HG02763 (cell line): ENCODE results near the gene SLC6A1.

Experiments
- ATAC-seq: cut with Tn5 transposase; IDR thresholded peaks from one replicate; pipeline ENCODE4 v1.9.1; 2021; ENCODE audit warnings: mild to moderate bottlenecking, moderate library complexity; ENCODE audit not compliant: unreplicated experiment

The SLC6A1 gene

DNA sequence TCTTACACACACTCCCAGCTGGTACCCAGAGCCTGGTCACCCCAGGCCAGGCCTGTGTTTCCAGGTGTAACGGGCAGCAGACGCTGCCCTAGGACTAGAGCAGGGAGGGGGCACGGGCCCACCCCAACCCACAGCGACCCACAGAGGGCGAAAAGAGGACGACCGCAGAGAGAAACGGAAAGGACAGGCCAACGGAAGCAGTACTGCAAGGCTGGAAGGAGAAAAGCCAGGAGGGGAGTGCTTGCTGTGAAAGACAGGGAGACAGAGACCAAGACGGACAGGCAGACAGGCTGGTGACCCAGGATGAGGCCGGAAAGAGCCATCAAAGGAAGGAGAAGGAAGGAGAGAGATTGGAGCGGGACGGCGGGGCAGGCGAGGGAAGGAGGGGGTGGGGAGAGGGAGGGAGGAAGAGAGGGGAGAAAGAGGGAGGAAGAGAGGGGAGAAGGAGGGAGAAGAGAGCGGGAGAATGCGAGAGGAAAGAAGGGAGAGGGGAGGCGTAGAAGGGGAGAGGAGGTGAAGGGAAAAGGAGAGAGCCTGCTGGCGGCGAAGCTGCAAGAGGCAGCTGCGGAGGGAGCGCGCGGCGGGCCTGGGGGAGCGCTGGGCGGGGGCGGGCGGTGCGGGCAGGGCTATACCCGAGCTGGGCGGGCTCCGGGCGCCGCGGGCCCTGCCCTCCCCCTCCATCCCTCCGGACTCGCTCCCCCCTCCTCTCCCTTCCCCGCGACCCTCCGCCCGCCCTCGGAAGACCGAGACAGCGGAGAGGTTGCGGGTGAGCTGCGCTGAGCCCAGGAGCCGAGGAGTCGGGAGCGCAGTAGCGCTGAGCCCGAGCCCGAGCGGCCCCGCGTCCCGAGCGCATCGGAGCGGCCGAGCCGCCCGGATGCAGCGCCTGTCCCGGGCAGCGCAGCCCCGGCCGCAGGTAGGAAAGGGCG is at the start of gene SLC6A1:
TSS of gene SLC6A1 (plus strand) at position 732 of the 926 bp plus-strand sequence. CDS start 24,464 bp downstream, outside the sequence.
- ATAC-seq, result no peak

DNA sequence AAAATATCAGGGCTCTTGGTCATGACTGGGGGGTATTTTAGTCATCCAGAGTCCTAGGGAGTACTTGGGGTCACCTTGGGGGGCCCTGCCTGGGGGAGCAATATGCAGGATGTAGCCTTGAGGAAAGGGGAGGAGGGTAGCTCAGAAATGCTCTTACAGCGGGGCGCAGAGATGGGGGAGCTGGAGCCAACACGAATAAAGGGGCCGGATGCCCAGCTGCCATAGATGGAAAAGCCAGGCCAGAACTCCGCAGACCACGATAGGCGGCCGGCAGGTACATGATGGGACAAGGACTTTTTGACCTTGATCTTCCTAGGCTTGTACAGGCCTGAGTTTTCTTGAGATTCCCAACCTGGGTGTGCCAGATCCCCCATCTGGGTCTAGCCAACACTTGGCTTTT is 47.7 kb upstream of the SLC6A1 start:
- no peak for ATAC-seq

DNA sequence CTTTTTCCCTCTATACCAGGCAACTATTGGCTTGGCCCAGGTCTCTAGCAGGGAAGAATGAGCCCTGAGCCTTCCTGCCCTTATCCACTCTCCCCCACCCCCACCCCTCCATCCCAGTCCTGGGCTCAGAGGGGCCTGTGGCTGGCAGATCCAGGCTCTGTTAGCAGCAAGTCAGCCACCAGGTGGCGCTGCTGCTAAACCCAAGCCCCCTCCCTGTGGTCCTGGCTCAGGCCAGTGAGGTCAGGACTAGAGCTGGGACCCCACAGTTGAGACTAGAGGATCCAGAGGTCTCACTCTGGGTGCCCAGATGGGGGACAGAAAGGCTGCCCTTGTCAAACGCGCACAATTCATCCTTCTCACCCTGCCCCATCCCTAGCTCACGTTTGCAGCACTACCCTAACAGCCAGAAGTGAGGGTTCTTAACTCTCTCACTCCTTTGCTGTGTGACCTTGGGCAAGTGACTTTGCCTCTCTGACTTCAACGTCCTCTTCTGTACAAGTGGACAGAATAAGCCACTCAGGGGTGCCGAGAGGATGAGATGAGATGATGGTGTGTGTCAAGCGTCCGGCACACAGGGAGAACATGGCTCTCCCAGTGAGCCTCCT is 46.8 kb upstream of the SLC6A1 start:
- ATAC-seq, result peak; percentile 48

DNA sequence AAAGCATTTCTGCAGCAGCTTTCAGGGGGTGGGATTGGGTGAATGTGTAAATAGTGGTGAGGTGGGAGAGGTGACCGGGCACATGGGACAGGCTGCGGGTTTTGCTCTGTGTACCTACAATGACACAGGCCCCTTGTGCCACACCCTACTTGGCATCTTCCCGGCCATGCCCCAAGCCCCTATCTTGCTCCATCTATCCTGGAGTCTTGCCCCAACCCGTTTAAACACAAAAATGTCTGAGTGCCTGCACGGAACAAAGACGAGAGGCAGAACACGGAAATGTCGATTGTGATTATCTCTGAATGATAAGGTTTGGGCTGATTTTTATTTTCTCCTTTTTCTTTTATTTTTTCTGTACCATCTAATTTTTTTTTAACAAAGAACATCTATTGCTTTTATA is 46.0 kb upstream of the SLC6A1 start:
- no peak for ATAC-seq

DNA sequence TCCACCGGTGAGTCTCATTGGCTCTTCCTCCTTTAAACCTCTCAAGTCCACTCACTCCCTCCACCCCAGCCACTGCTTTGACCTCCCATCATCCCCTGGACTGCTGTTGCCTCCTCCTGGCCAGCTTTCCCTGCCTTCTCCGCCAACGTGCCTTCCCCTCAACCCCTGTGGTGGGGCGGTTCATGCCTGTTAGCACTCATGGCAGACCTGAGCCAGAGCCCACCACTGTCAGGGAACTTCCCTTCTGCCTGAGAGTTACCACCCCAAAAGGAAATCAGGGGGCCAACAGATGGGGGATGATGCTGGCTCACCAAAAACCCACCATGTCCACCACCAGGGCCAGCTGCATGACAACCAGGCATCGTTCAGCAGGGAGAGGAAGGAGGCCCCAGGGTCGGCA is 44.2 kb upstream of the SLC6A1 start:
- no peak for ATAC-seq

DNA sequence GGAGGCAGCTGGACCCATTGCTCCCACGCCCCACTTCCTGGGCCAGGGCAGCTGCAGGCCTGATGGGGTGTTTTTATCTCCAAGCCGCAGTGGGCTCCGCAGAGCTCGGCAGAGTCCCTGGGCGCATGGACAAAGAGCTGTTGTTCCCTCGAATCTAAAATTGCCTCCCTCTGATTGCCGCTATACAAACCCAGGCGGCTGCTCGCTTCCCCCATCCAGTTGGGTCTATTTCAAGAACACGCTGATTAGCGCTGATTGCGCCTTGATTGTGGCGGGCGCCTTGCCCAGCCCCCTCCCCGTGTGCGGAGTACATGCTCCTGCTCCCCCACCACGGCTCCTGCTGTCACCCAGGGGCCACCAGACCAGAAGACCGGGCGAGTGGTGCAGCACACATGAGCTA is 43.4 kb upstream of the SLC6A1 start:
- no peak for ATAC-seq

DNA sequence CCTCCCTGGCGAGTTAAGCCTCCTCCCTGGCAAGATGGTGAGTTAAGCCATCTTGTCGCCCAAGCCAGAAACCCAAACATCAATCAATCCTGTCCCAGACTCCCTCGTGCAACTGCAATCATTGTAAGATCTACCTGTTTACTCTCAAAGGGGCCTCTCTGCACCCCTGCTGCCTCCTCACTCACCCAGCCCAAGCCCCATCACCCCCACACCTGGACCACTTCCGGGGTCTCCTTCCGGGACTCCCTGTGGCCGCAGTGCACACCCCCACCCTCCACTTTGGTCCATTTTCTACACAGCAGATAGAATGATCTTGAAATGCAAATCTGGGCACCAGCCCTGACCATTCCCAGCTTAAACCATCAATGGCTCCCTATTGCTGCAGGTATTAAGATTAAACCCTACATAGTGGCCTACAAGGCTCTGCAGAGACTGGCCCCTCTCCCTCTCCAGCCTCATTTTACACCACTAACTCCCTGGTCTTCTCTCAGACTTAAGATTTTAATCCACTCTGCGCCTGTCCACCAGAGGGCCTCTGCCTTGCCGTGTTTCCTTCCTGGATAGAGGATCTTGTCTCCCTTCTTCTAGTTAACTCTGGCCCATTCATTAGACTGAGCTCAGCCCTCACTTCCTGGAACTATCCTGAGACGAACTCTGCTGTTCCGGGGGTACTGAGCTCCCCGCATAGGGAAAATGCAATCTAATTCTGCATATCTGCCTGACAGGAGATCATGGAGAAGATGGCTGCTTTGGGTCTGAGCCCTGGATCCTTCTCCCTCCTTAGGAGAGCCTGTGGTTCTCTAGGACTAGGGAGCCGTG is 41.9 kb upstream of the SLC6A1 start:
- ATAC-seq, result no peak

DNA sequence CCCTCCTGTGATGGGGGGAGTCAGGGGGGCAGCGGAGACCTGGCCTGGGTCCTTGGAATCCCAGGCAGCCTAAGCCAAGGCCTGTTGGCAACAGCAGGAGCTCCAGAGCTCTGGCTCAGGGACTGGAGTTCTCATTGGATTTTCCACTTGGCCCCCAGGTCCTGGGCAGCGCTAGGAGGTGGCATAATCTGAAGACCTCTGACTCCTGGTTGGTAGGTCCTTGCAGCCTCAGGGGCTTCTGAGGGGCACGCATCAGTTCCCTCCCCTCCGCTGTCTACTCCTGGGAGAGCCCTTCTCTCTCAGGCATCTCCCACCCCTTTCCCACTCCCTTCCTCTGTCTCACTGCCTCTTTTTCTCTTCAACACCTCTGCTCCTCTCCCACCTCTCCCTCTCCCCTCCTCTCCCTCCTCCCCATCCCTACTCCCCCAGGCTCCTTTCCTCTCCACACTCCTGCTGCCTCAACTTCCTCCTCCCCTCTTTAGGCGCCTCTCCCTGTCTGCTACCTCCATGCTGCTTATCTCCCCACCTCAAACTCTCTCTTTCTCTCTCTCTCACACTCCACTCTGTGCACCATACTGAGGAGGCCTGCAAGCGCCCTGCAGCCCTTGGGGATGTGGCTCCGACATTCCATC is 41.1 kb upstream of the SLC6A1 start:
- no peak for ATAC-seq

DNA sequence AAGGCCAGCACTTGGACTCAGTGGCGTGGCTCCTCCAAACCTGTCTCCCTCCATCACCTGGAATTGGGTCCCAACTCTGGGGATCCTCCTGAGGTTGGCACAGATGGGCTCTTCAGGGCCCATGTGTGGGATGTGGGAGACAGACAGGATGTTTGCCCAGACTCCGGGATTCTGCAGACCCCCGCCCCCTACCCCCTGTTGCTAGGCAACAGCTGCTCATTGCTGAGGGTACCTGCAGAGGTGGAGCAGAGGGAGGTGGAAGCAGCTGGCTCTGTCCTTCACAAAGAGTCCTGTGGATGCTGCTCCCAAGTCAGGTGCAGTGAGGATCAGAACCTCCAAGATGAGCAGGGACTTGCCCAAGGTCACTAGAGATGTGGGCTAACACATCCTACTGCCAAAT is 40.0 kb upstream of the SLC6A1 start:
- ATAC-seq, result no peak

DNA sequence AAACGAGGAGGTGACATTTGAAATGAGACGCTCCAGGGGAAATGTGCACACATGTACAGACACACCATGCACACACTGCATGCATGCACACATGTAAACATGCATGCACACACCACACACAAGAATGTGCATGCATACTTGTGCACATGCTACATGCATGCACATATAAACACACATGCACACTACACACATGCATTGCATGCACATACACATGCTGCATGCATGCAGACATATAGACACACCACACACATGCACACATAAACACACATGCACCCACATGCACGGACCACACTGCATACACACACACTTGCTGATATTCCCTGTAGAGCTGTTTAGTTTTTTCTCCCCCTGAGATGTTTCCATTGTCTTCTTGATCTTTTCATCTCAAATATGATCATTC is 37.8 kb upstream of the SLC6A1 start:
- no peak for ATAC-seq

DNA sequence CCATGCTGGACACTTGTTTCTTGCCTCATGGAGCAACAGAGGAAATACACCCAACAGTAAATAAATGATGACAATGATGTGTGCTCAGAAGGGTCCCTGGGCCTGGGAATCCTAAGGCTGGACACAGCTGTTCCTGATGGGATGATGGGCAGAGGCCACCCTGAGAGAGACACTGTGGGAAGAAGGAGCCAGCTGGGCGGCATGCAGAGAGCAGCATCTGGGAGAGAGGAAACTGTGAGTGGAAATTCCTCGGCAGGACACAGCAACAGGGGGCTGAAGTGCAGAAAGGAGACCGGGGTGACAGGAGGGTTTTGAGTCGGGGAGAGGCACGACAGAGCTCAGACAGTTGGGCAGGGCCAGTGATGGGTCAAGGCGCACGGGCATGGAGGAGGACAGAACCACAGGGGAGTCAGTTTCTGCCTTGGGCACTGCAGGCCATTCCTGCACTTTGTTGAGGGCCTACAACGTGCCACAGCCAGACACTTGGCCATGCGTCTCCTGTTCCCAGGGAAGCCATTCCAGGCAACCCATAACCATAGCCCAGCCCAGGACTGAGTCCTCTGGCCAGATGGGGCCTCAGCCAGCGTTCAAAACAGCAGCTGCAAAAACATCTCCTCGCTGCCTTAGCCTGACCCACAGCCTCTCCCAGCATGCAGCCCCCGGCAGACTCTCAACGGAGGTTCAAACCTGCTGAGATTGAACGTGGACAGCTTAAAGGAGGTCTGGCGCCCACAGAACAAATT is 36.7 kb upstream of the SLC6A1 start:
- ATAC-seq, result no peak

DNA sequence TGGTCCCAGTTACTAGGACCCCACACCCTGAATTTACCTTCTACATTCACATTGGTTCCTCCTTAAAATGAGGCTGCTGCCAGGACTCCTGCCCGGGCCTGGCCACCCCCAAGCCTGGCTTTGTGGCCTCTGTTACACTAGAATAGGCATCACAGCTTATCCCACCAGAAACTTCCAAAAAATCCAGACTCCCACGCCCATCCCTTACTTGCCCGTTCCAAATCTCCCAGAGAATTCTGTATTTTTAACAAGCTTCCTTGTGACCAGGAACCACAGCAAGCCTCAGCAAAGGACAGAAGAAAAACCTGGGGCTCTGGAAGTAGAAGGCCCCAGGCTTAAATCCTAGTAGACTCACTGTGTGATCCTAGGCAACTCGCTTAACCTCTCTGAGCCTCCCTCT is 36.0 kb upstream of the SLC6A1 start:
- ATAC-seq, result no peak

DNA sequence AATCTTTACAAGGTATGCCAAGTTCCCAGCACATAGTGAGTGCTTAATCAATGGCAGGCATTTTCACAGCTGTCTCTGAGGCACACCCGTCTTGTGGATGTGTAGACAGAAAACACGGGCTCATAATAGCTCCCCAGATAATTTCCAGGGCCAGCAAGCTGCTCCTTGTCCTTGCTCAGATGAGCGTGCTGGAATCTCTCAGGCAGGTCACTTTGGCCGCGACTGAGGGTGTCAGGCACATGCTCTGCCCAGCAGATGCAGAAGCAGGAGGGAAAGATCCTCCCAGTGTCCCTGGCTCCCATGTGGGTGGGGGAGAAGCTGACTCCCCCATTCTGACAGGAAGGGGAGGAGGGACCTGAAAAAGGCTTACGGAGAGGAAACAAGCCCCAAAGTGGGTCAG is 35.6 kb upstream of the SLC6A1 start:
- ATAC-seq, result no peak

DNA sequence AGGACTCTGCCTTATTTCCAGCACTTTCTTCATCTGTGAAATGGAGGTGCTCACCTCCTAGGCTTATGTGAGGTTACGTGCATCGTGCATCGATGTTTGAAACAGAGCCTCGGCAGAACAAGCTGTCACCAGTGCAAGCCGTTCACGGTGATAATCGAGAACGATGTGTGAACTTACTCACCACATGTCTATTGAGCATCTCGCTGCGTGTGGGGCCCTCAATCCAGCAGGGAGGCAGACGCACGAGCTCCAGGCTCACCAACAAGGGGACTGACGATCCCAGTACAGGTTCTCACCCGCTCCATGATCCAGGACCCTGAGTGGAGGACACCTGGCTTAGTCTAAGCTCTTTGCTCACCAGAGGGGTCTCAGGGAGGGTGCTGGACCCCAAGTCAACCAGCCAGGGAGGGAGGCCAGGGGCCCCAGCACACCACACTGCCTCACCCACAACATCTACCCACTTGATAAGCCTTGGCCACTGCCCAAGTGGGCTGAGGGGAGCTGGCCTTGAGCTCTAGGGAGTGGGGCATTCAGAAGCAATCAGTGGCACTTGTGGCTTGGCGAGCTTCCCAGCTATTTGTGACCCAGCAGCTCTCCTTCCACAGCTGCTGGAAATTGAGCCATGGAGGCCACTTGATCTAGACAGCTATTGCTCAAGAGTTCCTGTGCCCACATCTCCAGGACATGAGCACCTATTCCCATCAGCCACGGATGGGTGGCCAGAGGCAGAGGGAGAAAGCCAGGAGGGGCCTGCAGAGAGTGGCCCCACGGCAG is 34.4 kb upstream of the SLC6A1 start:
- no peak for ATAC-seq

DNA sequence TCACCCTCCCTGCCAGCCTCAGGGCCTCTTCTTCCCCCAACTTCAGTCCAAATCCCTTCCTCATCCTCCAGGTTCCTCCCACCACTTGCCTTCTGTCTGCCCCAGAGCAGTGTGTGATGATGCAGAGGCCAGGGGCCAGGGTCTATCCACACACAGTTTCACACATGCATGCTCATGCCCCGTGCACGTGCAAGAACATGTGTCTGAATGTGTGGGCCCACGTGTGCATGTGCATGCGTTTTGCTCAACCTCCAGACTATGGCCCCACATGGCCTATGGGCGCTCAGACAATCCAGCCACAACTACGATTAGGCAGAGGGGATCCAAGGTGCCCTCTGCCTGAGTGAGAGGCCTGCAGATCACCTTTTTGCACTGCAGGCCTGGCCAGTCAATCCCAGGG is 32.3 kb upstream of the SLC6A1 start:
- no peak for ATAC-seq

DNA sequence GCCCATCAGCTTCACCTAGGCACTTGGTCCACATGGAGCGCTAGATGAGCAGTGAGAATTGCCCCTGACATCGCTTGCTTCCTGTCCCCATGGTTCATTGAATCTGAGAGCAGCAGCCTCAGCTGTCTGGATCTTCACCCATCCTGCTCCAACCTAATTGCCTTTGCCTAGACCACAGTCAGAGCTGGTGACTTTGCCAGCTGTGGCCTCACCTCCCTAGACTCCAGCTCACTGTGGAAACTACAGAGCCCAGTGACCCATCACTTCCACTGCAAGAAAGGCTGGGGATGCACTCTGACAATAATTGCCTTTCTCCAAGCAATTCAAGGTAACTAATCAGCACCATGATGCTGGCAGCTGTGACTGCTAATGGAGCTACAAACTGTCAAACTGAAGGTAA is 30.6 kb upstream of the SLC6A1 start:
- no peak for ATAC-seq

DNA sequence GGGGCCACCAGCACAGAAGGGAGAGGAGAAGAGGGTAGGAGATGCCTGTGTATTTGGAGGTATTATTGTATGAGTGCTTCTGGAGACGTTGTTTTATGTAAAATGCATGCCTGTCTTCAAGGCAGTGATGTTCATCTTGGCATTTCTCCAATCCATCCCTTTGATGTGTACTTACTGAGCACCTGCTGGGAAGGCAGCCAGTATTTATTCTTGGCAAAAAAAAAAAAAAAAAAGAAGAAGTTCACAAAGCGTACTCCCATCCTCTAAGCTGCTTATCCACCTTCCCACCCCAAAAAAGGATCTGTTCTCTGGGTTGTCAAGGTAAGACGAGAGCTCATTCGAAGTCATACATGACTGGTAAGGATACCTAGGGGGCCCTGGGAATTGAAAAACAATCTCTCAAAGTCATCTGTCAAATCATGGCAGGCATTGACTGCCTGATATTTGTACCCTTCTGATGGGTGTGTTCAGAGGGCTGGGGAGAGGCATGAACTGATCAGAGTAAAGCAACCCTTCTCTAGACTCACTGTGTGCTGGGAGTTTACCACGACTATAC is 30.0 kb upstream of the SLC6A1 start:
- no peak for ATAC-seq

DNA sequence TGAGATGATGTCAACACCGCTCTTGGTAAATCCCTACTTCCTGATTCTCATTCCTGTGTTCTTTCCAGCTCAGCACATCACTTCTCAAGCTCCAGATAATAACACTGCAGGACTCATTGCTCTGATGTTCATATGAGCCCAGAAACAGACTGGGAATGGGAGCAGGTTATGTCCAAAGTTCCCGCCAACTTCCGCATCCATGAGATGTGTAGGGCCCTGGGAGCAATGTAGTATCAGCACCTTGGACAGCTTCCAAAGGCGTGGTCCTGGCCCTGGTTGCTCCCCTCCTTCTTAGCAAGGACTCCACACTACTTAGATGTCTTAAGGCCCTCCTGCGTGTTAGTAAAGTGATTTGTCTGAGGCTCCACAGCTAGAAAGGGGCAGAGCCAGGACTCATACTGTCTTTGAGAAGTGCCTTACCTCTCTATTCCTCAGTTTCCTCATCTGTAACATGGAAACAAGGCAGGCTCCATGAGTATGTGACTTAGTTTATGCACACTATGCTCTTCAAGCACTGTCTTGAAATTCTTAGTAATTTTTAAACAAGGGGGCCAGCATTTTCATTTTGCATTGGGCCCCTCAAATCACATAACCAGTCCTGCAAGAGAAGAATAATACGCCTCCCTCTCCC is 27.9 kb upstream of the SLC6A1 start:
- ATAC-seq, result no peak

DNA sequence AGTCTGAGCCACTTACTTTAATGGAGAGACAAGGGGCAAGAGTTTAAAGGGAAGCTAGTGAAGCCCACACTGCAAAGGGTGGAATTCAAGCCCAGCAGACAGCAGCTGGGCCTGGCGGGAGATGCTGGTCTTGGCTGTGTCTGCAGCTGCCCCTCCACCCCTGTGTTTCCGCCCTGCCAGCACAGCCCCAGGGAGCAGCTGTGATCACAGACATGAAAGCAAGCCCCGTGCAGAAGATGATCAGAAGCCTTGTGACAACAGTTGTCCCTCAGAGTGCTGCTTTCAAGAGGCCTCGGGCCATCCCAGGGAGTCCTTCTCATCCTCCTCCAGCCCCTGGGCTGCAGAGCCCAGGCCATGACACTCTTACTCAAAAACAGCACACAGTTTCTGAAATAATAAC is 24.1 kb upstream of the SLC6A1 start:
- ATAC-seq, result no peak
